Measurements from ENCODE around the gene FOXM1. TPM values are rescaled to one million over a fixed set of nuclear protein-coding genes. Genes with fewer than 3 reads are reported as not detected.

Gene FOXM1
- total and polyA plus RNA-seq, 2 of the 13 experiments (the other 11 are each of a cell fraction or from before 2014, with no cell fraction given), result 17.1 to 25.9 TPM

- peak; percentile 89 for TF ChIP-seq TBX2 (CRISPR knock-in tag; IDR thresholded peaks at IDR 0.05; ENCODE audit: borderline replicate concordance)
- no peak for TF ChIP-seq ZNF260 (CRISPR knock-in tag; IDR thresholded peaks at IDR 0.05; ENCODE audit: borderline replicate concordance, low read depth)
- peak; percentile 96 for TF ChIP-seq SALL2 (CRISPR knock-in tag; IDR thresholded peaks at IDR 0.05)
- TF ChIP-seq ATF7-NPFF (CRISPR knock-in tag; IDR thresholded peaks at IDR 0.05; ENCODE audit: low read depth), result peak; percentile 90; the same call in 1 of the 2 replicates
- TF ChIP-seq ZNF567 (CRISPR knock-in tag; IDR thresholded peaks at IDR 0.05; ENCODE audit: borderline replicate concordance), result peak; percentile 51; the same call in 1 of the 2 replicates
- TF ChIP-seq STAG1 (CRISPR knock-in tag; IDR thresholded peaks at IDR 0.05), result no peak
- TF ChIP-seq ZNF850 (CRISPR knock-in tag; conservative IDR thresholded peaks at IDR 0.05), result no peak
- peak; percentile 83 for TF ChIP-seq PRDM15 (CRISPR knock-in tag; IDR thresholded peaks at IDR 0.05)
- peak; percentile 86 for TF ChIP-seq PRDM10 (CRISPR knock-in tag; IDR thresholded peaks at IDR 0.05; ENCODE audit: low read depth)
- no peak for TF ChIP-seq LBX2 (CRISPR knock-in tag; IDR thresholded peaks at IDR 0.05; ENCODE audit: borderline replicate concordance)
- TF ChIP-seq ZNF598 (CRISPR knock-in tag; IDR thresholded peaks at IDR 0.05; ENCODE audit: borderline replicate concordance), result peak; percentile 96; the same call in 1 of the 2 replicates
- TF ChIP-seq ZFP90 (CRISPR knock-in tag; IDR thresholded peaks at IDR 0.05; ENCODE audit: borderline replicate concordance), result peak; percentile 81
- peak; percentile 64 for TF ChIP-seq ISL2 (CRISPR knock-in tag; IDR thresholded peaks at IDR 0.05)
- no peak for TF ChIP-seq NFE2L2 (IDR thresholded peaks at IDR 0.05; ENCODE audit: low read length)
- TF ChIP-seq CENPX (CRISPR knock-in tag; IDR thresholded peaks at IDR 0.05), result no peak
- TF ChIP-seq ZNF709 (CRISPR knock-in tag; IDR thresholded peaks at IDR 0.05), result no peak
- TF ChIP-seq SRSF1 (optimal IDR thresholded peaks at IDR 0.05; ENCODE audit: low read depth, low read length), result no peak
- TF ChIP-seq ZNF691 (CRISPR knock-in tag; IDR thresholded peaks at IDR 0.05; ENCODE audit: borderline replicate concordance, low read depth), result peak; percentile 93
Observed at GRCh38 chr12:2812290-2813213, 64.4 kb downstream of the FOXM1 start, which contains the start of gene ITFG2 (continued).
